Ascending aorta (tissue), 2 donors: ENCODE results near the gene MAPK10. TPM values are rescaled to one million over a fixed set of nuclear protein-coding genes. Genes with fewer than 3 reads are reported as not detected.
A peak's percentile ranks its signal among the peaks of the same experiment; 100 is the strongest.

ENCODE experiments used
- DNase-seq, 2 donors: peaks; one replicate each; pipeline ENCODE4 v3.0.0-alpha.2; 2019; ENCODE audit warnings: low spot score in 2 of 2
- H3K27ac ChIP-seq, 2 donors: fragments of 200-600 bp; sonication (generic); one replicate each; pipeline ENCODE4 v1.5.1; 2016 to 2017; ENCODE audit warnings: mild to moderate bottlenecking in 1 of 2
- H3K27me3 ChIP-seq: fragments of 200-600 bp; sonication (generic); one replicate; pipeline ENCODE4 v1.5.1; 2017
- H3K36me3 ChIP-seq, 2 donors: fragments of 200-600 bp; sonication (generic); one replicate each; pipeline ENCODE4 v1.5.1; 2016
- H3K4me1 ChIP-seq, 2 donors: fragments of 200-600 bp; sonication (generic); one replicate each; pipeline ENCODE4 v1.5.1; 2016 to 2017; ENCODE audit warnings: mild to moderate bottlenecking in 1 of 2
- H3K4me3 ChIP-seq, 2 donors: fragments of 200-600 bp; sonication (generic); one replicate each; pipeline ENCODE4 v1.5.1; 2016 to 2017; ENCODE audit warnings: mild to moderate bottlenecking in 1 of 2
- H3K9me3 ChIP-seq, 2 donors: fragments of 200-600 bp; sonication (generic); one replicate each; pipeline ENCODE4 v1.5.1; 2016
- CTCF ChIP-seq, 3 experiments: fragments of 200-600 bp in 2 of 3; fragments of 450-650 bp in 1 of 3; sonication (generic) in 2 of 3; IDR thresholded peaks; one replicate each; pipeline ENCODE4 v1.5.1; 2016 to 2019; ENCODE audit warnings: antibody characterized with exemption in 3 of 3, mild to moderate bottlenecking in 1 of 3, moderate library complexity in 1 of 3
- intact Hi-C: fragments of 100-400 bp; cut with DNase I; formaldehyde crosslinking; loops from one replicate; pipeline ENCODE4 v1.15.1; 2023
- total RNA-seq: library from RNA; depleted of rRNA; stranded (reverse); fragments of >200 nt; gene quantifications from one replicate; pipeline ENCODE4 v1.1.0, GENCODE V29; 2016

The MAPK10 gene
- total RNA-seq, 1 donor from 2014 or later = 9.3 TPM

- Histone ChIP-seq H3K4me1 (no peaks in the 10 kb centered on the region), H3K27me3 (no peaks in the 10 kb centered on the region), H3K4me3 (peak overlapping the region in 1 of 2 donors; percentile 16), H3K27ac (no peak overlapping the region), H3K9me3 (no peaks in the 10 kb centered on the region), H3K36me3 (no peaks in the 10 kb centered on the region)
- DNase-seq = peak in 1 of 2 donors; percentile 68
- intact Hi-C loops = loop anchor here (2.0 to 10.0 kb wide), 5 partner anchors 75 to 959 kb away; no protein-coding TSS in a partner anchor
- peak; percentile 57 to 72 (median 57) for TF ChIP-seq CTCF (IDR thresholded peaks at IDR 0.05)
Observed at GRCh38 chr4:86043755-86044592, 315.9 kb downstream of the MAPK10 start.

- H3K27ac ChIP-seq = no peak overlapping the region
- no peaks in the 10 kb centered on the region for H3K9me3 ChIP-seq
- no peak for DNase-seq
- H3K4me3 ChIP-seq = no peak overlapping the region
- intact Hi-C loops = no loop called here
- H3K4me1 ChIP-seq = peaks cover 0 to 4% of the 10 kb centered on the region in 2 donors
- no peaks in the 10 kb centered on the region for H3K27me3 ChIP-seq
- no peaks in the 10 kb centered on the region for H3K36me3 ChIP-seq
- TF ChIP-seq CTCF (IDR thresholded peaks at IDR 0.05) = no peak
Observed at GRCh38 chr4:86038037-86038436, 321.8 kb downstream of the MAPK10 start.

GRCh38 chr4:86036736-86037135 is 323.1 kb downstream of the MAPK10 start:
- Histone ChIP-seq H3K4me3 (no peak overlapping the region), H3K4me1 (peaks cover 0 to 9% of the 10 kb centered on the region in 2 donors), H3K27me3 (no peaks in the 10 kb centered on the region), H3K36me3 (no peaks in the 10 kb centered on the region), H3K27ac (no peak overlapping the region), H3K9me3 (no peaks in the 10 kb centered on the region)
- TF ChIP-seq CTCF (IDR thresholded peaks at IDR 0.05) = no peak
- no peak for DNase-seq
- intact Hi-C loops = no loop called here

GRCh38 chr4:86035688-86036087 is 324.2 kb downstream of the MAPK10 start:
- peaks cover 0 to 9% of the 10 kb centered on the region in 2 donors for H3K4me1 ChIP-seq
- no peak for TF ChIP-seq CTCF (IDR thresholded peaks at IDR 0.05)
- no peak for DNase-seq
- no peak overlapping the region for H3K4me3 ChIP-seq
- H3K36me3 ChIP-seq = no peaks in the 10 kb centered on the region
- no peaks in the 10 kb centered on the region for H3K27me3 ChIP-seq
- intact Hi-C loops = no loop called here
- no peaks in the 10 kb centered on the region for H3K9me3 ChIP-seq
- H3K27ac ChIP-seq = no peak overlapping the region

- H3K27me3 ChIP-seq = no peaks in the 10 kb centered on the region
- DNase-seq = no peak
- no peak overlapping the region for H3K4me3 ChIP-seq
- peaks cover 0 to 9% of the 10 kb centered on the region in 2 donors for H3K4me1 ChIP-seq
- H3K36me3 ChIP-seq = no peaks in the 10 kb centered on the region
- intact Hi-C loops = loop anchor here (5.0 kb wide), 1 partner anchor 242 kb away; no protein-coding TSS in a partner anchor
- H3K9me3 ChIP-seq = no peaks in the 10 kb centered on the region
- H3K27ac ChIP-seq = peak overlapping the region in 1 of 2 donors; percentile 5
- no peak for TF ChIP-seq CTCF (IDR thresholded peaks at IDR 0.05)
Observed at GRCh38 chr4:86034616-86035015, 325.2 kb downstream of the MAPK10 start.
